Fibroblast of peridontal ligament (primary cell): ENCODE measurements around the gene POLR1G.
"Not testable (repeated sequence)": the region's sequence is repeated elsewhere in the genome, so short reads cannot be mapped to it uniquely, and the experiment has no call there.

Experiments used
- DNase-seq: peaks from one replicate; pipeline ENCODE4 v3.0.0-alpha.2; 2010; ENCODE audit errors: extremely low read depth

POLR1G gene

DNA sequence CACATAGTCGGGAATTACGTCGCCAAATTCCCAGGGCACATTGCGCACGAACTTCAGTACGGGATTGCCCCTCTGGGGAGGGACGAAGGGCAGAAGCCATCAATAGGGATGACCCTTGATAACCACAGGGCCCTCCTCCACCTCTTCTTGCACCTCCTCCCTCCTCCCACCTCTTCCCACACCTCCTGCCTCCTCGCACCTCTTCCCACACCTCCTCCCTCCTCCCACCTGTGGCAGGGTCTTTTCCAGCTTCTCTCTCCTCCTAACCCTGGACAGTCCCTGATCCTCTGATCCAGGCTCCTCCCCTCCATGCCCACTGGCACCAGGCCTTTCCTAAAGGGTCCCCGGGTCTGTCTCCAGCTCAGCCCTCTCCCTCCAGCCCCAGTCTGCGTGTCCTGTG is 13.9 kb downstream of the POLR1G start:
- DNase-seq, result no peak

DNA sequence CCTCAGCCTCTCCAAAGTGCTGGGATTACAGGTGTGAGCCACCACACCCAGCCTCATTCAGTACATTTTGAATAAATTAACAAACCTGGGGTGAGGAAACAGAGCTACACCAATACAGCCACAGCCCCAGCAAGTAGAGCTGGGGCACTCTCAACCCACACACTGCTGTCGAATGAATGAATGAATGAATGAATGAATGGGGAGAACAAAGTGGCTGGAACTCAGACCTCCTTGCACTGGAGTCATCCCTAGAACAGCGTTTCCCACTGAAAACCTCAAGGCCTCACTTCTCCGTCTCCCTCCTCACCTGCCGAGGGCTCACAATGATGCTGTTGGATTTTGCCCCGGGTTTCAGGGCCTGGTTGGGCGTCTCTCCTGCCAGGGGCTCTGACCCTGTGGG is 14.4 kb downstream of the POLR1G start:
- no peak for DNase-seq

DNA sequence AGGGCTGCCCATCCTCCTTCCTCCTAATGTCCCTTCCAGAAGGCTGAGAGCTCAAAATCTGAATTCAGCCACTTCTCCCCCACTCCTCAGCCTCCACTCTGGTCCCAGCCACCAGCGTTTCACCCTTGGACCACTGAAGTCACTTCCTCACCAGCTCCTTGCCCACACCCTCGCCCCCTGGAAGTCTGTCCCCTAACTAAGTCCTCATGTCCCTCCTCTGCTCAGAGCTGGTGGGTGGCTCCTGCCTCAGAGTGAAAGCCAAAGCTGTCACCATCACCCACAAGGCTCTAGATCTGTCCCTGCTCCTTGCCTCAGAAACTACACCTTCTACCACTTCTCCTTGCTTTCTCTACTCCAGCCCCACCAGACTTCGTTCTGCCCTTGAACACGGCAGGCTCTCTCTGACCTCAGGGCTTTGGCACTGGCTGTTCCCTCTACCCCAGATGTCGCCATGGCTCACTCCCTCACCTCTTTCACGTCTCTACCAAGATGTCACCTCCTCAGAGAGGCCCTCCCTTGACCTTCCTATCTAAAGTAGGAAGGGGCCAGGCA is 15.6 kb downstream of the POLR1G start:
- DNase-seq, result no peak

DNA sequence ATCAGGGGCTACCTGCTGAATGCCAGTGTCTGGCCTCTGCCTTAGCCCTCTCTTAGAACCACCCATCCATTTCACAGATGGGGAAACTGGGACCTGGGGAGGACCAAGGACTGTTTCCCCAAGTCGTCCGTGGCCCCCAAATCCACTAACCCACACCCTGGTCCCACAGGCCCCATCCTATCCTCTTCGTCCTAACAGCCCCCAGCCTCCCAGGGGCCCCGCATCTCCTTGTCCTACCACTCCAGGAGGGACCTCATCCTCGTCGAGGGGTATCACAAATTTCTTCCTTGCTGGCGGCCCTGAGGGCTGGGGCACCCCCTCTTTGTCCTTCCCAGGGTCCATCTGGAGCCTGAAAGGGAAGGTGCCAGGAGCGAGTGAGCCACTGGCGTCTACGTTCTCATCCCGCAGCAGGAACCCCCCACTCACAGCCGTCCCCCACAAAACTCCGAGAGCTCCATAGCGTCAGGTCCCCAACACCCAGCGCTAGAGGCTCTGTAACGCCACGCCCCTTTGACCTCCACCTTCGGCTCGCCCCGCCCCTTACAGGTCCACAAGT is 16.7 kb downstream of the POLR1G start:
- DNase-seq, result no peak

GRCh38 chr19:45423589-45424190 is 17.2 kb downstream of the POLR1G start, which contains the start of gene ERCC1:
TSS of gene ERCC1 (minus strand) at chr19:45423917. CDS start at chr19:45423374, 543 bp downstream.
- peak; percentile 91 for DNase-seq

- peak; percentile 86 for DNase-seq
These were observed 18.0 kb downstream of the POLR1G start for GRCh38 chr19:45424191-45425058.

DNA sequence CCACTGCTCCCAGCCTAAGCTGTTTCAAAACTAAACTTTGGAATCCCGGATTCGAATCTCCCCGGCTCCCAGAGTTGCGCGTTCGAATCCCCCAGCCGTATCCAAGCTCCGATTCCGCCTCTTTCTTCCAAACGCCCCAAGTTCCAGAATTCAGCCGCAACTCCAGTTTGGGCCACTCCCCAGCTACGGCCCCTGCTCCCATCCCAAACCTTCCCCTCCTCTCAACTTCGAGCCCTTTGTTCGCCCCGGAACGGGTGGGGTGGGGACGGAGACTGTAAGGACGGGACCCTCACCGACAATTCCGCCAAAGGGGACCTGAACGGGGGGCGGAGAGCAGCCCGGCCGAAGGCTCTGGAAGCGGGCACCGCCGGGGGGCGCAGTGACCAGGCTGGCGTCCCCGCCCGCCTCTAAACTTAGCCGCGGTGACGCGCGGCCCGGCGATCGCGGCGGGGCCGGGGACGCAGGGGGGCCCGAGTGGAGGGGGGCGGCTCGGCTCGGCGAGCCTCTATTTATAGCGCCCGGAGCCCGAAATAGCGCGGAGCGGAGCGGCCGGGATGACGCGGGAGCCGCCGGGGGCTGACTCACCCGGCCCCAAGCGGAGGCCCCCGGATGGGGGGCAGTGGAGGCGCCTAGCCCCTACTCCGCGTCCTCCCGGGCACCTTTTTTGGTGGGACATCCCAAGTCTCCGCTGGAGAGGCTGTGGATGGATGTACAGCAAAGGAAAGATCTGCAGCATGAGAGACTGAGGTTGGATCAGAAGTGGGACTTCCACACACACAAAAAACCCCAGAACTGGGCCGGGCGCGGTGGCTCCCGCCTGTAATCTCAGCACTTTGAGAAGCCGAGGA is 22.2 kb downstream of the POLR1G start:
- peak; percentile 40 for DNase-seq

DNA sequence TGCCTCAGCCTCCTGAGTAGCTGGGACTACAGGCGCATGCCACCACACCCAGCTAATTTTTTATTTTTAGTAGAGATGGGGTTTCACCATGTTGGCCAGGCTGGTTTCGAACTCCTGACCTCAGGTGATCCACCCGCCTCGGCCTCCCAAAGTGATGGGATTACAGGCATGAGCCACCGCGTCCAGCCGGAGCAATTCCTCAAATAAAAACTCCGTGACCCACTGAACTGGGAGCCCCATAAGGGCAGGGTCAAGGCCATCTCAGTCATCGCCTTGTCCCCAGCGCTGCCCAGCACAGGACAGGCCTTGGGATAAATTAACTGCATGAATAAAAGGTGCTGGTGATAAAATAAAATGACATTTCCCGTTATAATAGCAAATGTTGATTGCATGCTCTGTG is 23.5 kb downstream of the POLR1G start:
- not testable (repeated sequence) for DNase-seq

GRCh38 chr19:45431008-45431407 is 24.6 kb downstream of the POLR1G start:
- peak; percentile 86 for DNase-seq

DNA sequence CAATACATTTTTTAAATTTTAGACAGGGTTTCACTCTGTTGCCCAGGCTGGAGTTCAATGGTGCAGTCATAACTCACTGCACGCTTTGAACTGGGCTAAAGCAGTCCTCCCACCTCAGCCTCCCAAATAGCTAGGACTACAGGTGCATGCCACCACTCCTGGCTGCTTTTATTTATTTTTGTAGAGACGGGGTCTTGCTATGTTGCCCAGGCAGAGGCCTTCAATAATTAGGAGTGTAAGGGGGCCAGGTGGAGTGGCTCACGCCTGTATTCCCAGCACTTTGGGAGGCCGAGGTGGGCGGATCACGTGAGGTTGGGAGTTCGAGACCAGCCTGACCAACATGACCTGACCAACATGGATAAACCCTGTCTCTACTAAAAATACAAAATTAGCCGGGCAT is 26.1 kb downstream of the POLR1G start:
- DNase-seq, result not testable (repeated sequence)

GRCh38 chr19:45437328-45437727 is 30.9 kb downstream of the POLR1G start:
- no peak for DNase-seq

DNA sequence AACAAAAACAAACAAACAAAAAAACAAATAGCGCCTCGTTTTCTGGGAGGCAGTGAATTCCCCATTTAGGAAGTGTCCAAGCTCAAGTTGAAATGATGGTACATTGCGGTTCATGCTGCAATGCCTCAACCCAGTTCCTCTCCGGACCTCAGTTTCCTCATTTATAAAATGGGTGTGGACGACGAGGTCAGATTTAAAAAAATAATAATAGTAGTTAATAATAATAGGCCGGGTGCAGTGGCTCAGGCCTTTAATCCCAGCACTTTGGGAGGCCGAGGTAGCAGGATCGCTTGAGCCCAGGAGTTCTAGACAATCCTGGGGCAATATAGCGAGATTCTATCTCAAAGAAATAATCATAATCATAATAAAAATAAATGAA is 32.7 kb downstream of the POLR1G start:
- DNase-seq, result no peak

- peak; percentile 71 for DNase-seq
These were observed 33.3 kb downstream of the POLR1G start for GRCh38 chr19:45439569-45440258.

GRCh38 chr19:45440259-45440638 is 33.8 kb downstream of the POLR1G start:
- DNase-seq, result no peak

DNA sequence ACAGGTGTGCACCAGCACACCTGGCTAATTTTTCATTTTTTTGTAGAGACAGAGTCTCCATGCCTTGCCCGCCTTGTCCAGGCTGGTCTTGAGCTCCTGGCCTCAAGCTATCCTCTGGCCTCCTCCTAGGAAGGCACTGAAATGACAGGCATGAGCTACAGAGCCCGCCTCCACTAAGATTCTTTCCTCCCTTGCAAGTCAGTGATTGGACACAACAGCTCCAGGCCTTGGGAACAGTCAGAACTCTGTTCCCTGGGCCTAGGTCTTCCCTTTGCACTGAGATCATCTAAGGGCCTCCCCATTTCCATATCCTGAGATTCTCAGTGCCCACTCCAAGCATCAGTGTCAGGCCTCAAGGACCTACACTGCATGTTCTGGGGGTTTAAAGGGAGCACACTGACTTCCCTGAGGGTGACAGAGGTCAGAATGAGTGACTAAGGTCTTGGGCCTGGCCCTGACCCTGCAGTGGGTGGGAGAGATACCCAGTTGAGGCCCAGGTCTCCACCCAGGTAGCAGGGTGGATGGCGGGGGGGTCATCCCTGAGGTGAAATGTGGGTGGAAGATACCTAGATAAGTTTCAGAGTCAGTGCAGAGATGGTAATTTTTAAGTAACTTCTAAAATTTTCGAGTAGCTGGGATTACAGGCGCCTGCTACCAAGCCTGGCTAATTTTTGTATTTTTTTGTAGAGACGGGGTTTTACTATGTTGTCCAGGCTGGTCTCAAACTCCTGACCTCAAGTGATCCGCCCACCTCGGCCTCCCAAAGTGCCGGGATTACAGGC is 34.6 kb downstream of the POLR1G start:
- peak; percentile 41 for DNase-seq

- no peak for DNase-seq
These were observed 35.9 kb downstream of the POLR1G start for GRCh38 chr19:45442408-45442777.

DNA sequence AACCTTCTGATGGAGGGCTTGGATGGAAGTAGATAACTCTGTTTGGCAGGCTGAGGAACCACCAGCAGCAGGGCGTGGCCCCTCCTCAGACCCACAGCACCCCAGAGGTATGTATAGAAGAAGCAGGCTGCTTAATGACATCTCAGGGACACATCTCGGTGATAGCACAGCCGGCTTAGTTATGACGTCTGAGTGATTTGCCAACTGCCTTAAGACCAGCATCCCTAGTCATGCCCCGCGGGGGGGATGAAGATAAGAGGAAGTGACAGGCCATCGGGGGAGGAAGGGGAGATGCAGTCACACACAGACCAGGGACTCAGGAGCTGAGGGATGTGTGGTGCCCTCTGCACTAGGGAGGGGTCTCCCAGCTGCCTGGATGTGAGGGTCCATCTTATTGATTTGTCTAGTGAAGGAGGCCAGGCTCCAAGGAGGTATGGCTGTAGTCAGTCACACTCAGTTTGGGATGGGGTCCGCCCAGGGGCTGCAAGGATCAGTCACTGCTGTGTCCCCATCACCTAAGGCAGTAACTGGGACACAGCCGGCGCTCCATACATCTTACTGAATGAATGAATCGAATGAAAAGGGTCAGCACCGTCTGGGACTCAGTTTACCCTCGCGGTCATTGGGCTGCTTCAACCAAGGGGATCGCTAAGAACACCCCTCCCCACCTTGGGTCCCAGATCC is 36.5 kb downstream of the POLR1G start:
- peak; percentile 25 for DNase-seq

DNA sequence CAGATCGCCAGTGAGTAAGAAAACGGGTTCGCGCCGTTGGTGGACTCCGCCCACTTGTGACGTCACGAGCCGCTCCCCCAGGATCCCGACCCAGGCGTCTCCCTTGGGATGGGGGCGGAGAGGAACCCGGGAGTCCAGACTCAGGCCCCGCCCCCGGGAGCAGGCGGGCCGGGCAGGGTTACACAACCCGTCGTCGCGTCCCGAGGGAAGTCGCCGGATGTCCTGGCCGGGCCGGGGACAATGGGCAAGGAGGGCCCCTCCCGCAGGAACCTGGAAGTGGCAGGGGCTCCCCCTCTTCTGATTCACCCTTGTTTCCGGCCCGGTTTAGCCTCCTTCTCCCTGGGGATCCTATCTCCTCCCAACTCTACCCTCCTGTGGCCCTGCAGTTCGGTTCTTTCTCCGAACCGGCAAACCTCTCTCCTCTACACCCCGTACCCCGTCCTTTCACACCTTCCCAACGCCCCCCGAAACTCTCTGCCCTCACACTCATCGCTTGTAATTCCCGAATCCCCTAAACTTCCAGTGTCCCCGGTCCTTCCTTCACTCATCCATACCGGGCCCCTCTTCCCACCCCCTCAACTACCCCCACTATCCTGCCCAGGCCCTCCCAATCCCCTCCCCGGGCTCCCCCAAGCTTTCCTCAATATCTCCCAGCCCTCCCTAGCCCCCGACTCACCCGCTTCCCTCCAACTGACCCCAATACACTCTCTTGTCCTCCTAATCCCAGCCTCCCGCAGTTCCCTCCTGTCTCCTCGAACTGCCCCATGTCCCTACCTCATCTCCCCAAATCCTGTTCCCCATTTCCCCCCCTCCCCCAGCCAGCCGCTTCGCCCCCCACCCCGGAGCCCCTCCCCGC is 37.2 kb downstream of the POLR1G start:
- DNase-seq, result peak; percentile 73
